ENCODE results near the gene FOXJ3.

Gene FOXJ3

GRCh38 chr1:42240966-42241755, 93.9 kb downstream of the FOXJ3 start:
- POLR2A ChIA-PET, result no interaction called here
- TF ChIP-seq ZBTB7A (tag by site-specific recombination; IDR thresholded peaks at IDR 0.05; ENCODE audit: low read depth) (no peak), ZNF747 (tag by site-specific recombination; IDR thresholded peaks at IDR 0.05) (no peak), RBAK (tag by site-specific recombination; IDR thresholded peaks at IDR 0.05) (no peak), ZNF37A (tag by site-specific recombination; IDR thresholded peaks at IDR 0.05) (no peak), ZNF350 (tag by site-specific recombination; IDR thresholded peaks at IDR 0.05) (no peak), ZNF473 (tag by site-specific recombination; IDR thresholded peaks at IDR 0.05) (no peak), ZXDB (tag by site-specific recombination; IDR thresholded peaks at IDR 0.05) (no peak), KLF16 (tag by site-specific recombination; IDR thresholded peaks at IDR 0.05) (no peak), ZNF221 (tag by site-specific recombination; IDR thresholded peaks at IDR 0.05; ENCODE audit: borderline replicate concordance) (no peak), ZNF585B (tag by site-specific recombination; IDR thresholded peaks at IDR 0.05) (no peak), ZNF202 (tag by site-specific recombination; IDR thresholded peaks at IDR 0.05; ENCODE audit: borderline replicate concordance) (no peak), WT1 (tag by site-specific recombination; IDR thresholded peaks at IDR 0.05) (no peak), KLF7 (tag by site-specific recombination; IDR thresholded peaks at IDR 0.05; ENCODE audit: borderline replicate concordance) (no peak), ZNF544 (tag by site-specific recombination; IDR thresholded peaks at IDR 0.05) (no peak), ZBTB1 (tag by site-specific recombination; IDR thresholded peaks at IDR 0.05) (no peak), ZNF768 (tag by site-specific recombination; IDR thresholded peaks at IDR 0.05) (no peak), TCF7L2 (IDR thresholded peaks at IDR 0.05; ENCODE audit: borderline replicate concordance, low read depth, low read length) (no peak)
- no peaks in the 10 kb centered on the region for H3K36me3 ChIP-seq (ENCODE audit: control insufficient read depth in 2 of 2, insufficient read depth in 1 of 2, low read length in 2 of 2)
- CTCF ChIA-PET, result interaction anchor here (1.2 kb wide), 1 partner anchor 68 kb away, joined by 4 read pairs; no protein-coding TSS in a partner anchor
- no peak overlapping the region for H3K4me3 ChIP-seq (ENCODE audit: low read depth, low read length)
- no peak overlapping the region for H3K27ac ChIP-seq (ENCODE audit: extremely low read depth, low read depth, low read length)
- H3K4me1 ChIP-seq (ENCODE audit: control insufficient read depth, insufficient read depth, low read length), result no peaks in the 10 kb centered on the region; the same call in 1 of the 2 replicates
- no peaks in the 10 kb centered on the region for H3K9me3 ChIP-seq (ENCODE audit: control insufficient read depth, insufficient read depth, low read depth, low read length)

- ChIA-PET CTCF (interaction anchor here (1.1 kb wide), 1 partner anchor 66 kb away, joined by 4 read pairs; no protein-coding TSS in a partner anchor), POLR2A (no interaction called here)
- no peak overlapping the region for H3K27ac ChIP-seq (ENCODE audit: extremely low read depth, low read depth, low read length)
- H3K36me3 ChIP-seq (ENCODE audit: control insufficient read depth in 2 of 2, insufficient read depth in 1 of 2, low read length in 2 of 2), result no peaks in the 10 kb centered on the region
- no peaks in the 10 kb centered on the region for H3K9me3 ChIP-seq (ENCODE audit: control insufficient read depth, insufficient read depth, low read depth, low read length)
- H3K4me3 ChIP-seq (ENCODE audit: low read depth, low read length), result no peak overlapping the region
- TF ChIP-seq ZNF513 (tag by site-specific recombination; IDR thresholded peaks at IDR 0.05) (no peak), ZNF114 (tag by site-specific recombination; IDR thresholded peaks at IDR 0.05) (no peak), ZFP3 (tag by site-specific recombination; IDR thresholded peaks at IDR 0.05; ENCODE audit: low read depth) (no peak), ZNF37A (tag by site-specific recombination; IDR thresholded peaks at IDR 0.05) (no peak), ZBTB44 (tag by site-specific recombination; IDR thresholded peaks at IDR 0.05) (no peak), WT1 (tag by site-specific recombination; IDR thresholded peaks at IDR 0.05) (no peak), BCL11B (tag by site-specific recombination; IDR thresholded peaks at IDR 0.05; ENCODE audit: low read depth) (no peak), ZNF324 (tag by site-specific recombination; IDR thresholded peaks at IDR 0.05) (no peak), ZNF555 (tag by site-specific recombination; conservative IDR thresholded peaks at IDR 0.05) (no peak), SP3 (tag by site-specific recombination; IDR thresholded peaks at IDR 0.05) (no peak), ZNF138 (tag by site-specific recombination; IDR thresholded peaks at IDR 0.05; ENCODE audit: borderline replicate concordance) (no peak), PRDM6 (tag by site-specific recombination; IDR thresholded peaks at IDR 0.05) (no peak), OVOL3 (tag by site-specific recombination; IDR thresholded peaks at IDR 0.05) (no peak), INSM2 (tag by site-specific recombination; IDR thresholded peaks at IDR 0.05) (no peak), ZNF580 (tag by site-specific recombination; IDR thresholded peaks at IDR 0.05) (no peak)
- no peaks in the 10 kb centered on the region for H3K4me1 ChIP-seq (ENCODE audit: control insufficient read depth, insufficient read depth, low read length)
Measured at GRCh38 chr1:42239555-42239954, 95.5 kb downstream of the FOXJ3 start.

Data from HEK293 (cell line).